ENCODE data around the gene CUTC. TPM values are rescaled to one million over a fixed set of nuclear protein-coding genes. Genes with fewer than 3 reads are reported as not detected.

The CUTC gene
- polyA plus RNA-seq, 1 donor, result 26.4 TPM

DNA sequence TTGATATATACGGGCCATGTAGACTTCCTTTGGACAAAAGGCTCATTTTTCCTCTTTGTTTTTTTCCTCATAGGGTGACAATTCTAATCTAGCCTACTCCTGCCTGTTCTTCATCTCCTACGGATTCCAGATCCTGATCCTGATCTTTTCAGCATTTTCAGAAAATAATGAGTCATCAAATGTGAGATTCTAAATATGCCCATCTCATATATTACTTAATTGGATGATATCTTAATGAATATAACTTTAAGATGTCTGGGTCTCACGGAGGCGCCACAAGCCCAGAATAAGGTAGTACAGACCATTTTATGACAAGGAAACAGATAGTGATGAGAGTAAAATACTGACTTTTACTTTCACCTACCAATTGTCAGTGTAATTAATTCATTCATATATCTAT is 61.8 kb downstream of the CUTC start:
- Histone ChIP-seq H3K27ac (ENCODE audit: low read length) (no peak overlapping the region), H3K36me3 (ENCODE audit: control insufficient read depth, insufficient read depth, low read length) (peaks cover 58% of the 10 kb centered on the region), H3K27me3 (ENCODE audit: control insufficient read depth, insufficient read depth, low read length) (no peaks in the 10 kb centered on the region), H3K4me1 (ENCODE audit: control insufficient read depth, insufficient read depth, low read length) (no peaks in the 10 kb centered on the region), H3K9me3 (ENCODE audit: control insufficient read depth, low read depth, low read length) (no peaks in the 10 kb centered on the region), H3K4me3 (ENCODE audit: low read length) (no peak overlapping the region)
- WGBS (ENCODE audit: insufficient coverage, low lambda C conversion rate), result 100% methylated on average over 3 of the region's 4 CpGs
- DNase-seq, result no peak

DNA sequence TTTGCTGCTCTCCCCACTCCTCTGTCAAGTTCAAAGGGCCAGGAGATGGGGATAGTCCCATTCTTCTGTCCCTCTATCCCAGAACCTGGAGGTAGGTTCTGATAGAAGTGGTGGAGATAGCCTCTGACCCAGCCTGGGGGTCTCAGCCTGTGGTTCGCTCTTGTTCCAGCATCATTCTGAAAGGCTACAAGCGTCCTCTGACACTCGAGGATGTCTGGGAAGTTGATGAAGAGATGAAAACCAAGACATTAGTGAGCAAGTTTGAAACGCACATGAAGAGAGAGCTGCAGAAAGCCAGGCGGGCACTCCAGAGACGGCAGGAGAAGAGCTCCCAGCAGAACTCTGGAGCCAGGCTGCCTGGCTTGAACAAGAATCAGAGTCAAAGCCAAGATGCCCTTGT is 64.9 kb downstream of the CUTC start:
- no CpG with 5 or more reads among the region's 6 CpGs for WGBS (ENCODE audit: insufficient coverage, low lambda C conversion rate)
- Histone ChIP-seq H3K27ac (ENCODE audit: low read length) (no peak overlapping the region), H3K9me3 (ENCODE audit: control insufficient read depth, low read depth, low read length) (no peaks in the 10 kb centered on the region), H3K27me3 (ENCODE audit: control insufficient read depth, insufficient read depth, low read length) (no peaks in the 10 kb centered on the region), H3K4me1 (ENCODE audit: control insufficient read depth, insufficient read depth, low read length) (no peaks in the 10 kb centered on the region), H3K36me3 (ENCODE audit: control insufficient read depth, insufficient read depth, low read length) (peaks cover 66% of the 10 kb centered on the region), H3K4me3 (ENCODE audit: low read length) (no peak overlapping the region)
- DNase-seq, result no peak

DNA sequence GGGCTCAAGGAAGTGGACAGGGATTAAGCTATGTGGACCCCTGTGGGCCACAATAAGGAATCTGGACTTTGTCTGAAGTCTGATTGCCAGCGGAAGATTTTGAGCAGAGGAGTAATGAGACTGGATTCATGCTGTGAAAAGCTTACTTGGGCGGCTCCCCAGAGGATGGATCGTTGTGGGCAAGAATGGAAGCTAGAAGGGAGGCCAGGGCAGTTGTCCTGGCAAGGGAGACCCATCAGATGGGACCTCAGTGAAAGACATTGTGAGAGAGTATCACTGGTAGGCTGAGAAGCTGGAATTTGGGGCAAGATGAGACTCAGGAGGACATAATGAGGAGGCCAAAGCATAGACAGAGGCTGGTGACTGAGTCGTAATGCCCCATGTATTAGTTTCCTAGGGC is 66.0 kb downstream of the CUTC start:
- Histone ChIP-seq H3K4me1 (ENCODE audit: control insufficient read depth, insufficient read depth, low read length) (no peaks in the 10 kb centered on the region), H3K27ac (ENCODE audit: low read length) (no peak overlapping the region), H3K36me3 (ENCODE audit: control insufficient read depth, insufficient read depth, low read length) (peaks cover 62% of the 10 kb centered on the region), H3K4me3 (ENCODE audit: low read length) (no peak overlapping the region), H3K27me3 (ENCODE audit: control insufficient read depth, insufficient read depth, low read length) (no peaks in the 10 kb centered on the region), H3K9me3 (ENCODE audit: control insufficient read depth, low read depth, low read length) (no peaks in the 10 kb centered on the region)
- 60% methylated on average over 1 of the region's 4 CpGs for WGBS (ENCODE audit: insufficient coverage, low lambda C conversion rate)
- no peak for DNase-seq

DNA sequence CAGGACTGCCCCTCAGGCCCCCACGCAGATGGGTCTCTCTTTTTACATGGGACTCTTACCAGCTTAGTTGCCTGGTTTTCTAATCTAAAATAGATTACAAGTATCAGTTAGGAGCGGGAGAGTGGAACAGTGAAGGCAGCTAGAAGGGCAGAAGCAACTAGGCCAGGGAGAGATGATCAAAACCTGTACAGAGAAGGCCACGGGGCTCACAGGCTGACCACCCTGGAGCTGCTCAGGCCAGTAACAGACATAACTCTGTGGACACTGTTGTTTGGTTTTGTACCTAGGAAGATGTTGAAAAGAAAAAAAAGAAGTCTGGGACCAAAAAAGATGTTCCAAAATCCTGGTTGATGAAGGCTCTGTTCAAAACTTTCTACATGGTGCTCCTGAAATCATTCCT is 66.9 kb downstream of the CUTC start:
- no peaks in the 10 kb centered on the region for H3K9me3 ChIP-seq (ENCODE audit: control insufficient read depth, low read depth, low read length)
- H3K4me1 ChIP-seq (ENCODE audit: control insufficient read depth, insufficient read depth, low read length), result no peaks in the 10 kb centered on the region
- WGBS (ENCODE audit: insufficient coverage, low lambda C conversion rate), result no CpG with 5 or more reads among the region's 3 CpGs
- no peak overlapping the region for H3K27ac ChIP-seq (ENCODE audit: low read length)
- H3K27me3 ChIP-seq (ENCODE audit: control insufficient read depth, insufficient read depth, low read length), result no peaks in the 10 kb centered on the region
- H3K36me3 ChIP-seq (ENCODE audit: control insufficient read depth, insufficient read depth, low read length), result peaks cover 59% of the 10 kb centered on the region
- H3K4me3 ChIP-seq (ENCODE audit: low read length), result no peak overlapping the region
- DNase-seq, result no peak

DNA sequence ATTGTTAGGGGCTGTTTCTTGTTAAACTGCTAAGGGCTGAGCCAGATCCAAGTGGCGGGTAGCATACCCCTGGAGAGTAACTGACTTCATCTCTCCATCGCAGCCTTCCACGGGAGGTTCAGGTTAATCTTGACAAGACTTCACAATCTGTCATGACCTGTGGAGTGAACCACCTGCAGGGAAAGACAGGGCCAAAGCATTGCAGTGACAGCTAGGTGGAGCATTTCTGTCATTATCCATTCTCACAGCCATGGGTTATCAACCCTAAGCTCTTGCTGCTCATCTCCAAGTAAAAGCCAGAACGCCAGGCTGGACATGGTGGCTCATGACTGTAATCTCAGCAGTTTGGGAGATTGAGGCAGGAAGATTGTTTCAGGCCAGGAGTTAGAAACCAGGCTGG is 67.6 kb downstream of the CUTC start:
- H3K9me3 ChIP-seq (ENCODE audit: control insufficient read depth, low read depth, low read length), result no peaks in the 10 kb centered on the region
- no CpG with 5 or more reads among the region's 4 CpGs for WGBS (ENCODE audit: insufficient coverage, low lambda C conversion rate)
- peaks cover 64% of the 10 kb centered on the region for H3K36me3 ChIP-seq (ENCODE audit: control insufficient read depth, insufficient read depth, low read length)

DNA sequence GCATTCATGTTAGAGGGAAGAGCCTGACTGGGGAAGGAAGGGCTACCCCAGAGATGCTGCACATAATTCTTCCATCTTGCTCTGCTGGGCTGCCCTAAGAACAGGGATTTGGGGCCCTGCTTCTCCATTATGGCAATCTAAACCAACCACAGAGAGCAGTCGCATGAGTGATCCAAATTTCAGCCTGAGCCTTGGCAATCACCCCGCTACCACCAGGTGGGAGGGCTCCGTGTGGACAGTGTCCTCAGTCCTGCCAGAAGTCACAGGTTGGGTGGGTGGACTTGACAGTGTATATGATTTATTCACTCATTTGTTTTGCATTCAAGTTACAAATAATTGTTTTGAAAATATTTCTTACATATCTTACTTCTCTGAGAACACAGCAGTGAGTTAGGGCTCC is 72.4 kb downstream of the CUTC start:
- Histone ChIP-seq H3K27me3 (ENCODE audit: control insufficient read depth, insufficient read depth, low read length) (no peaks in the 10 kb centered on the region), H3K27ac (ENCODE audit: low read length) (no peak overlapping the region), H3K36me3 (ENCODE audit: control insufficient read depth, insufficient read depth, low read length) (peaks cover 64% of the 10 kb centered on the region), H3K4me3 (ENCODE audit: low read length) (no peak overlapping the region), H3K4me1 (ENCODE audit: control insufficient read depth, insufficient read depth, low read length) (no peaks in the 10 kb centered on the region), H3K9me3 (ENCODE audit: control insufficient read depth, low read depth, low read length) (no peaks in the 10 kb centered on the region)
- WGBS (ENCODE audit: insufficient coverage, low lambda C conversion rate), result no CpG with 5 or more reads among the region's 3 CpGs
- DNase-seq, result no peak

More for the DNA sequence above, 67.6 kb downstream of the CUTC start:
- H3K27ac ChIP-seq (ENCODE audit: low read length), result no peak overlapping the region
- no peak overlapping the region for H3K4me3 ChIP-seq (ENCODE audit: low read length)
- no peak for DNase-seq
- H3K4me1 ChIP-seq (ENCODE audit: control insufficient read depth, insufficient read depth, low read length), result no peaks in the 10 kb centered on the region
- H3K27me3 ChIP-seq (ENCODE audit: control insufficient read depth, insufficient read depth, low read length), result no peaks in the 10 kb centered on the region

DNA sequence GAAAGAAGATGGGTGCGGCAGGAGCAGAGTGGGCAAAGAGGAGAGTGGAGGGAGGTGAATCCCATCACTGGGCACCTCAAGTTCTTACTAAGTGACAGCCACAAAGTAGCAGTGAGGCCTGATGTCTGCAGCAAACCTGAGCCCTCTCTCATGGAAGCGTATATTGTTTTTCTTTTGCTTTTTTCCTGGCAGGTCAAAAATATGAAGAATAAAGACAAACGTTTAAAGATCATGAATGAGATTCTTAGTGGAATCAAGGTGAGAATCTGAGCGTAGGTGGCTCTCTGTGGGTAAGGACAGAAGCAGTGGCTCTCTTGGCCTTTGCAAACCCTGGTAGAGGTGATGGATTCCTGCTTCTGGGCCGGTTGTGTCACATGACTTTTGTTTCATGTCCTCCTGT is 73.2 kb downstream of the CUTC start:
- H3K27ac ChIP-seq (ENCODE audit: low read length), result no peak overlapping the region
- H3K27me3 ChIP-seq (ENCODE audit: control insufficient read depth, insufficient read depth, low read length), result no peaks in the 10 kb centered on the region
- H3K9me3 ChIP-seq (ENCODE audit: control insufficient read depth, low read depth, low read length), result no peaks in the 10 kb centered on the region
- no peak overlapping the region for H3K4me3 ChIP-seq (ENCODE audit: low read length)
- no peak for DNase-seq
- 100% methylated on average over 4 of the region's 5 CpGs for WGBS (ENCODE audit: insufficient coverage, low lambda C conversion rate)
- peaks cover 63% of the 10 kb centered on the region for H3K36me3 ChIP-seq (ENCODE audit: control insufficient read depth, insufficient read depth, low read length)
- H3K4me1 ChIP-seq (ENCODE audit: control insufficient read depth, insufficient read depth, low read length), result no peaks in the 10 kb centered on the region

Other genes with a start within 250 kb of the CUTC start
- 22.1 TPM for gene NKX2-3, start 199.3 kb upstream of the CUTC start, polyA plus RNA-seq
- 50.1 TPM for gene SLC25A28, start 111.8 kb upstream of the CUTC start, polyA plus RNA-seq
- 56.2 TPM for gene ENTPD7, start 72.7 kb upstream of the CUTC start, polyA plus RNA-seq
- 46.0 TPM for gene COX15, start 107 bp upstream of the CUTC start, polyA plus RNA-seq
- gene ABCC2, start 50.4 kb downstream of the CUTC start, polyA plus RNA-seq, result 94.3 TPM